HepG2 (cell line): Measurements from ENCODE around the gene GBA3. TPM values are rescaled to one million over a fixed set of nuclear protein-coding genes. Genes with fewer than 3 reads are reported as not detected.

Experiments
- ATAC-seq: fragments of 200-7000 bp; cut with Tn5 transposase; 3 replicates; pipeline ENCODE4 v1.9.1; 2020; ENCODE audit warnings: mild to moderate bottlenecking, moderate library complexity
- BruUV-seq: library from RNA; stranded (reverse); fragments of 400-500 nt; replicated peaks from 2 replicates; lab custom pipeline; 2021; lab: Mats Ljungman, UMichigan
- CTCF ChIA-PET: fragments of 300-600 bp; formaldehyde crosslinking; extraction: SDS; loops from one replicate; lab custom pipeline; 2021; ENCODE audit warnings: low total read pairs, inconsistent platforms, low intra/inter-chr PET ratio; lab: Yijun Ruan, JAX
- POLR2A ChIA-PET: fragments of 350-600 bp; sonication (Branson Sonifier 250); formaldehyde crosslinking; loops from one replicate; lab custom pipeline; 2020; ENCODE audit warnings: antibody characterized with exemption, inconsistent platforms; lab: Yijun Ruan, JAX
- DNase-seq: peaks from one replicate; pipeline ENCODE4 v3.0.0-alpha.2; 2015; ENCODE audit warnings: low spot score
- FAIRE-seq: peaks from 3 replicates; lab custom pipeline; 2011; peaks lifted over from hg19 to GRCh38; lab: Jason Lieb, UNC
- H2AFZ ChIP-seq: one replicate; pipeline ENCODE4 v1.6.1; 2011; ENCODE audit warnings: low read length, inconsistent platforms
- H3K27ac ChIP-seq: fragments of 300-600 bp; 3 replicates; pipeline ENCODE4 v1.8.0; 2011; ENCODE audit warnings: mixed run types, mild to moderate bottlenecking, mixed read lengths, low read length, inconsistent platforms; ENCODE audit not compliant: insufficient read depth; ENCODE audit errors: extremely low read length
- H3K27me3 ChIP-seq, 2 experiments: fragments of 200-600 bp in 1 of 2; 2 replicates in 1 of 2; 3 replicates in 1 of 2; pipeline versions ENCODE4 v1.6.0 to v1.8.0; 2011; ENCODE audit warnings: low read length in 2 of 2, mild to moderate bottlenecking in 2 of 2, moderate library complexity in 2 of 2, inconsistent platforms in 1 of 2; ENCODE audit not compliant: insufficient read depth in 2 of 2, control insufficient read depth in 1 of 2
- H3K36me3 ChIP-seq, 2 experiments: fragments of 200-600 bp in 1 of 2; replicated peaks in 1 of 2; 2 replicates in 1 of 2; 3 replicates in 1 of 2; pipeline versions ENCODE4 v1.5.1 to v1.8.0; 2011; ENCODE audit warnings: low read length in 2 of 2, inconsistent platforms in 1 of 2; ENCODE audit not compliant: insufficient read depth in 2 of 2, control insufficient read depth in 1 of 2
- H3K4me1 ChIP-seq: 2 replicates; pipeline ENCODE4 v1.5.1; 2012; ENCODE audit warnings: low read length, inconsistent platforms; ENCODE audit not compliant: insufficient read depth
- H3K4me2 ChIP-seq: 2 replicates; pipeline ENCODE4 v1.6.0; 2011; ENCODE audit warnings: low read depth, low read length, inconsistent platforms
- H3K4me3 ChIP-seq, 3 experiments: fragments of 200-600 bp in 1 of 3; sonication (generic), shearing (Covaris generic) in 1 of 3; replicated peaks in 1 of 3; 2 replicates each; pipeline ENCODE4 v1.5.1; 2011 to 2016; ENCODE audit warnings: low read length in 3 of 3, inconsistent platforms in 2 of 3, low read depth in 2 of 3, mild to moderate bottlenecking in 2 of 3, control low read depth in 1 of 3, mixed read lengths in 1 of 3; ENCODE audit not compliant: insufficient read depth in 1 of 3
- H3K79me2 ChIP-seq: one replicate; pipeline ENCODE4 v1.6.1; 2011; ENCODE audit warnings: low read length, inconsistent platforms; ENCODE audit not compliant: insufficient read depth
- H3K9ac ChIP-seq: 2 replicates; pipeline ENCODE4 v1.6.0; 2011; ENCODE audit warnings: mild to moderate bottlenecking, low read depth, low read length, inconsistent platforms; ENCODE audit not compliant: insufficient read depth
- H3K9me3 ChIP-seq: 2 replicates; pipeline ENCODE4 v1.5.1; 2012; ENCODE audit warnings: mild to moderate bottlenecking, low read length
- H4K20me1 ChIP-seq: 2 replicates; pipeline ENCODE4 v1.6.0; 2011; ENCODE audit warnings: inconsistent platforms, mild to moderate bottlenecking, low read length, moderate library complexity; ENCODE audit not compliant: insufficient read depth
- BRCA1 ChIP-seq: sonication (generic); formaldehyde crosslinking; IDR thresholded peaks from 2 replicates; pipeline ENCODE4 v1.4.0; 2020; ENCODE audit warnings: missing genetic modification reagents
- EHMT2 ChIP-seq: fragments of 200-600 bp; sonication (generic); IDR thresholded peaks from 2 replicates; pipeline ENCODE4 v1.7.0; 2017; ENCODE audit warnings: antibody characterized with exemption, low read depth, low read length, borderline replicate concordance
- ELF3 ChIP-seq: IDR thresholded peaks from 2 replicates; pipeline ENCODE4 v1.6.1; 2016; ENCODE audit warnings: missing genetic modification reagents, missing compliant biosample characterization
- HNF4A ChIP-seq: sonication (generic); formaldehyde crosslinking; IDR thresholded peaks from 2 replicates; pipeline ENCODE4 v1.4.0; 2020; ENCODE audit warnings: missing genetic modification reagents
- KLF9 ChIP-seq: IDR thresholded peaks from 2 replicates; pipeline ENCODE4 v1.6.1; 2016; ENCODE audit warnings: low read depth
- RBM39 ChIP-seq: fragments of 200-400 bp; formaldehyde crosslinking; IDR thresholded peaks from one replicate; pipeline ENCODE4 v1.6.1; 2018; ENCODE audit warnings: antibody characterized with exemption, mild to moderate bottlenecking, low read depth, low read length; ENCODE audit not compliant: poor library complexity, severe bottlenecking
- TBX2 ChIP-seq: sonication (generic); formaldehyde crosslinking; IDR thresholded peaks from 2 replicates; pipeline ENCODE4 v1.5.0; 2020; ENCODE audit warnings: missing genetic modification reagents, mild to moderate bottlenecking, borderline replicate concordance
- YY1 ChIP-seq: IDR thresholded peaks from 2 replicates; pipeline ENCODE4 v1.6.1; 2011; ENCODE audit warnings: low read length, low read depth, moderate library complexity, mild to moderate bottlenecking; ENCODE audit not compliant: insufficient read depth, insufficient replicate concordance
- ZFAT ChIP-seq: sonication (generic); formaldehyde crosslinking; conservative IDR thresholded peaks from 2 replicates; pipeline ENCODE4 v1.8.1; 2023; ENCODE audit warnings: missing genetic modification reagents, inconsistent platforms
- ZNF275 ChIP-seq: sonication (generic); formaldehyde crosslinking; IDR thresholded peaks from 2 replicates; pipeline ENCODE4 v1.8.0; 2022; ENCODE audit warnings: missing genetic modification reagents, mild to moderate bottlenecking, inconsistent platforms, borderline replicate concordance
- ZNF615 ChIP-seq: sonication (generic); formaldehyde crosslinking; IDR thresholded peaks from 2 replicates; pipeline ENCODE4 v1.5.0; 2020; ENCODE audit warnings: mild to moderate bottlenecking, missing genetic modification reagents, borderline replicate concordance
- WGBS: methylation state at CpG from one replicate; pipeline ENCODE4 v1.1.6; 2017; ENCODE audit warnings: low lambda C conversion rate; 5-methylcytosine and 5-hydroxymethylcytosine counted together
- in situ Hi-C: cut with HindIII; loops from 2 replicates; pipeline ENCODE4 v1.10.0; 2017; ENCODE audit warnings: low pct_unique_long_range_greater_than_20kb; ENCODE audit not compliant: extremely low pct_ligation_motif_present
- intact Hi-C: fragments of 100-400 bp; cut with micrococcal nuclease; formaldehyde crosslinking; loops from one replicate; pipeline ENCODE4 v1.10.0; 2022; ENCODE audit not compliant: unreplicated experiment
- polyA plus RNA-seq, 8 experiments: library from polyadenylated mRNA; depleted of rRNA in 3 of 8; stranded (reverse) in 7 of 8; unstranded in 1 of 8; fragments of >200 nt; fragmentation: Illumina TruSeq in 4 of 8; extraction: Trizol in 4 of 8; gene quantifications; 2 replicates each; pipeline versions ENCODE4 v1.2.1 to v1.2.3, GENCODE V29; 2011 to 2016; ENCODE audit warnings: low read depth in 4 of 8, missing spikeins in 1 of 8, mixed read lengths in 1 of 8; ENCODE audit not compliant: insufficient read depth in 1 of 8
- total RNA-seq, 5 experiments: library from RNA; depleted of rRNA; stranded (reverse); fragments of >200 nt; fragmentation: Illumina TruSeq; extraction: Trizol; gene quantifications; 2 replicates each; pipeline ENCODE4 v1.2.3, GENCODE V29; 2016; ENCODE audit warnings: low read depth in 1 of 5
- TF ChIP-seq, protein P1 (sequence below): sonication (generic); formaldehyde crosslinking; IDR thresholded peaks from 2 replicates; pipeline ENCODE4 v1.8.0; 2022; ENCODE audit warnings: mild to moderate bottlenecking, missing genetic modification reagents, moderate library complexity
- TF ChIP-seq, protein P2 (sequence below): IDR thresholded peaks from 2 replicates; pipeline ENCODE4 v1.6.1; 2016; ENCODE audit warnings: mild to moderate bottlenecking

Gene GBA3
- total and polyA plus RNA-seq, 2 of the 13 experiments (the other 11 are each of a cell fraction or from before 2014, with no cell fraction given), result 0.18 TPM; not detected in 1

- Histone ChIP-seq H3K36me3 (no peaks in the 10 kb centered on the region), H3K27me3 (no peaks in the 10 kb centered on the region), H3K4me1 (no peaks in the 10 kb centered on the region), H3K27ac (no peak overlapping the region), H3K4me2 (no peak overlapping the region), H3K9ac (no peak overlapping the region), H3K9me3 (no peaks in the 10 kb centered on the region), H4K20me1 (no peaks in the 10 kb centered on the region), H3K79me2 (no peaks in the 10 kb centered on the region), H2AFZ (no peak overlapping the region)
- WGBS, result 5% methylated on average over 4 of the region's 4 CpGs
- POLR2A ChIA-PET, result no interaction called here
- intact Hi-C loops, result no loop called here
- in situ Hi-C loops, result no loop called here
- BruUV-seq, result no TSS peak
- DNase-seq, result no peak
- no peak for ATAC-seq
- no peak for FAIRE-seq
- CTCF ChIA-PET, result no interaction called here
- TF ChIP-seq ZFAT (CRISPR knock-in tag) (no peak), ZNF275 (CRISPR knock-in tag) (no peak), EHMT2 (no peak), BRCA1 (no peak)
- TF ChIP-seq, all 625 proteins: peak for 0
- no peak overlapping the region for H3K4me3 ChIP-seq
These were observed 48.8 kb upstream of the GBA3 start for GRCh38 chr4:22643952-22644351.

- CTCF ChIA-PET, result no interaction called here
- H3K4me1 ChIP-seq, result no peaks in the 10 kb centered on the region
- H4K20me1 ChIP-seq, result no peaks in the 10 kb centered on the region
- 0% methylated on average over 1 of the region's 1 CpG for WGBS
- in situ Hi-C loops (no loop called here), intact Hi-C loops (no loop called here)
- ATAC-seq, result no peak
- H3K27me3 ChIP-seq, result no peaks in the 10 kb centered on the region
- FAIRE-seq, result no peak
- no peaks in the 10 kb centered on the region for H3K9me3 ChIP-seq
- no peak overlapping the region for H2AFZ ChIP-seq
- H3K27ac ChIP-seq, result no peak overlapping the region
- no peak overlapping the region for H3K9ac ChIP-seq
- POLR2A ChIA-PET, result no interaction called here
- no peak for DNase-seq
- H3K4me3 ChIP-seq, result no peak overlapping the region
- no TSS peak for BruUV-seq
- no peaks in the 10 kb centered on the region for H3K79me2 ChIP-seq
- H3K4me2 ChIP-seq, result no peak overlapping the region
- H3K36me3 ChIP-seq, result no peaks in the 10 kb centered on the region
- TF ChIP-seq, protein P1, sequence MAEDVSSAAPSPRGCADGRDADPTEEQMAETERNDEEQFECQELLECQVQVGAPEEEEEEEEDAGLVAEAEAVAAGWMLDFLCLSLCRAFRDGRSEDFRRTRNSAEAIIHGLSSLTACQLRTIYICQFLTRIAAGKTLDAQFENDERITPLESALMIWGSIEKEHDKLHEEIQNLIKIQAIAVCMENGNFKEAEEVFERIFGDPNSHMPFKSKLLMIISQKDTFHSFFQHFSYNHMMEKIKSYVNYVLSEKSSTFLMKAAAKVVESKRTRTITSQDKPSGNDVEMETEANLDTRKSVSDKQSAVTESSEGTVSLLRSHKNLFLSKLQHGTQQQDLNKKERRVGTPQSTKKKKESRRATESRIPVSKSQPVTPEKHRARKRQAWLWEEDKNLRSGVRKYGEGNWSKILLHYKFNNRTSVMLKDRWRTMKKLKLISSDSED, result no peak
- TF ChIP-seq KLF9 (CRISPR knock-in tag) (no peak), ELF3 (CRISPR knock-in tag) (no peak), YY1 (no peak), HNF4A (no peak), ZNF615 (no peak), TBX2 (CRISPR knock-in tag) (no peak), RBM39 (no peak)
- TF ChIP-seq, protein P2, sequence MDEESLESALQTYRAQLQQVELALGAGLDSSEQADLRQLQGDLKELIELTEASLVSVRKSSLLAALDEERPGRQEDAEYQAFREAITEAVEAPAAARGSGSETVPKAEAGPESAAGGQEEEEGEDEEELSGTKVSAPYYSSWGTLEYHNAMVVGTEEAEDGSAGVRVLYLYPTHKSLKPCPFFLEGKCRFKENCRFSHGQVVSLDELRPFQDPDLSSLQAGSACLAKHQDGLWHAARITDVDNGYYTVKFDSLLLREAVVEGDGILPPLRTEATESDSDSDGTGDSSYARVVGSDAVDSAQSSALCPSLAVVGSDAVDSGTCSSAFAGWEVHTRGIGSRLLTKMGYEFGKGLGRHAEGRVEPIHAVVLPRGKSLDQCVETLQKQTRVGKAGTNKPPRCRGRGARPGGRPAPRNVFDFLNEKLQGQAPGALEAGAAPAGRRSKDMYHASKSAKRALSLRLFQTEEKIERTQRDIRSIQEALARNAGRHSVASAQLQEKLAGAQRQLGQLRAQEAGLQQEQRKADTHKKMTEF (CRISPR knock-in tag), result no peak
These were observed 47.1 kb upstream of the GBA3 start for GRCh38 chr4:22645481-22646182.
